GM23248 (cell line): ENCODE data around the gene LGALS3. TPM values are rescaled to one million over a fixed set of nuclear protein-coding genes. Genes with fewer than 3 reads are reported as not detected.

Experiments
- DNase-seq: peaks from one replicate; pipeline ENCODE4 v3.0.0-alpha.2; 2015
- H2AFZ ChIP-seq: fragments of 200-600 bp; sonication (generic); 2 replicates; pipeline ENCODE4 v1.6.1; 2016; ENCODE audit warnings: antibody characterized with exemption
- H3F3A ChIP-seq: fragments of 200-600 bp; sonication (generic); 2 replicates; pipeline ENCODE4 v1.6.1; 2016; ENCODE audit warnings: mild to moderate bottlenecking, antibody characterized with exemption, mixed run types; ENCODE audit not compliant: insufficient read depth
- H3K27ac ChIP-seq: fragments of 200-600 bp; sonication (generic); 2 replicates; pipeline ENCODE4 v1.5.1; 2016; ENCODE audit warnings: mild to moderate bottlenecking
- H3K27me3 ChIP-seq: fragments of 200-600 bp; sonication (generic); replicated peaks from 2 replicates; pipeline ENCODE4 v1.6.1; 2016; ENCODE audit warnings: mild to moderate bottlenecking; ENCODE audit not compliant: insufficient read depth
- H3K36me3 ChIP-seq: fragments of 200-600 bp; sonication (generic); 2 replicates; pipeline ENCODE4 v1.6.1; 2016; ENCODE audit warnings: low read depth, mild to moderate bottlenecking
- H3K4me1 ChIP-seq: fragments of 200-600 bp; sonication (generic); 2 replicates; pipeline ENCODE4 v1.6.1; 2016; ENCODE audit warnings: mild to moderate bottlenecking; ENCODE audit not compliant: insufficient read depth
- H3K4me2 ChIP-seq: fragments of 200-600 bp; sonication (generic); one replicate; pipeline ENCODE4 v1.6.1; 2016; ENCODE audit warnings: mild to moderate bottlenecking; ENCODE audit not compliant: unreplicated experiment
- H3K4me3 ChIP-seq: fragments of 200-600 bp; sonication (generic); 2 replicates; pipeline ENCODE4 v1.5.1; 2016; ENCODE audit warnings: mild to moderate bottlenecking
- H3K79me2 ChIP-seq: fragments of 200-600 bp; sonication (generic); 2 replicates; pipeline ENCODE4 v1.6.1; 2016; ENCODE audit warnings: mild to moderate bottlenecking; ENCODE audit not compliant: insufficient read depth
- H3K9ac ChIP-seq: fragments of 200-600 bp; sonication (generic); 2 replicates; pipeline ENCODE4 v1.6.1; 2016; ENCODE audit warnings: mild to moderate bottlenecking
- H3K9me2 ChIP-seq: fragments of 200-600 bp; sonication (generic); 2 replicates; pipeline ENCODE4 v1.6.1; 2016; ENCODE audit warnings: mixed run types, mild to moderate bottlenecking, moderate library complexity; ENCODE audit not compliant: insufficient read depth
- H3K9me3 ChIP-seq: fragments of 200-600 bp; sonication (generic); one replicate; pipeline ENCODE4 v1.6.1; 2017; ENCODE audit warnings: low read depth
- H4K20me1 ChIP-seq: fragments of 200-600 bp; sonication (generic); 2 replicates; pipeline ENCODE4 v1.6.0; 2016; ENCODE audit not compliant: insufficient read depth
- EZH2 ChIP-seq: fragments of 200-600 bp; sonication (generic); IDR thresholded peaks from 2 replicates; pipeline ENCODE4 v1.6.1; 2018; ENCODE audit warnings: antibody characterized with exemption, mild to moderate bottlenecking; ENCODE audit not compliant: insufficient read depth, poor library complexity, severe bottlenecking
- EZH2phosphoT487 ChIP-seq: fragments of 200-600 bp; sonication (generic); IDR thresholded peaks from 2 replicates; pipeline ENCODE4 v1.6.1; 2018; ENCODE audit warnings: antibody characterized with exemption, moderate library complexity, mild to moderate bottlenecking, low read depth; ENCODE audit not compliant: insufficient read depth
- WGBS, 2 experiments: methylation state at CpG; one replicate each; pipeline ENCODE4 v1.1.6; 2015 to 2017; ENCODE audit warnings: low lambda C conversion rate in 2 of 2, low coverage in 1 of 2; ENCODE audit errors: missing lambda C conversion rate in 2 of 2; 5-methylcytosine and 5-hydroxymethylcytosine counted together
- in situ Hi-C: fragments of 300-500 bp; cut with MboI; formaldehyde crosslinking; loops from 2 replicates; pipeline ENCODE4 v1.15.0; 2020
- polyA plus RNA-seq: library from polyadenylated mRNA; unstranded; fragments of >200 nt; fragmentation: Nextera tagmentation; extraction: Ambion mirVana; gene quantifications from 2 replicates; pipeline ENCODE4 v1.2.1, GENCODE V29; 2016
- total RNA-seq: library from RNA; depleted of rRNA; stranded (reverse); fragments of >200 nt; shearing (Covaris generic); gene quantifications from 2 replicates; pipeline ENCODE4 v1.2.3, GENCODE V29; 2014

The LGALS3 gene
- total and polyA plus RNA-seq, 2 experiments from 2014 or later: 363 to 541 TPM

- Histone ChIP-seq H3K27me3 (no peaks in the 10 kb centered on the region), H3K9me2 (no peaks in the 10 kb centered on the region), H3K79me2 (peaks cover 49% of the 10 kb centered on the region), H3F3A (peaks cover 65% of the 10 kb centered on the region), H3K27ac (peak overlapping the region; percentile 89), H2AFZ (peak overlapping the region; percentile 37; the same call in 1 of the 2 replicates), H3K4me3 (peak overlapping the region; percentile 95), H3K36me3 (peaks cover 10% of the 10 kb centered on the region; the same call in 1 of the 2 replicates), H3K4me2 (peak overlapping the region; percentile 85), H4K20me1 (no peaks in the 10 kb centered on the region; the same call in 1 of the 2 replicates), H3K9me3 (no peaks in the 10 kb centered on the region), H3K4me1 (peaks cover 49% of the 10 kb centered on the region), H3K9ac (peak overlapping the region; percentile 99)
- TF ChIP-seq EZH2 (no peak), EZH2phosphoT487 (no peak)
- WGBS, 2 experiments: 1% methylated on average over 30 to 53 of the region's 53 CpGs
- peak; percentile 93 for DNase-seq
- in situ Hi-C loops: no loop called here
These were observed 560 bp downstream of the LGALS3 start for GRCh38 chr14:55129428-55130195.

- DNase-seq: peak; percentile 75
- H2AFZ ChIP-seq: peak overlapping the region; percentile 37; the same call in 1 of the 2 replicates
- H3K9me2 ChIP-seq: no peaks in the 10 kb centered on the region
- peak overlapping the region; percentile 89 for H3K27ac ChIP-seq
- H3F3A ChIP-seq: peaks cover 67% of the 10 kb centered on the region
- H3K27me3 ChIP-seq: no peaks in the 10 kb centered on the region
- H3K36me3 ChIP-seq: peaks cover 10% of the 10 kb centered on the region; the same call in 1 of the 2 replicates
- H3K4me1 ChIP-seq: peaks cover 49% of the 10 kb centered on the region
- TF ChIP-seq EZH2 (no peak), EZH2phosphoT487 (no peak)
- peaks cover 54% of the 10 kb centered on the region for H3K79me2 ChIP-seq
- H3K9ac ChIP-seq: peak overlapping the region; percentile 99
- in situ Hi-C loops: no loop called here
- peak overlapping the region; percentile 95 for H3K4me3 ChIP-seq
- peak overlapping the region; percentile 85 for H3K4me2 ChIP-seq
- 1 to 2% methylated on average over 10 of the region's 10 CpGs for WGBS, 2 experiments
- no peaks in the 10 kb centered on the region; the same call in 1 of the 2 replicates for H4K20me1 ChIP-seq
- no peaks in the 10 kb centered on the region for H3K9me3 ChIP-seq
These were observed 1.1 kb downstream of the LGALS3 start for GRCh38 chr14:55130196-55130550.

- H3K36me3 ChIP-seq: peaks cover 10% of the 10 kb centered on the region; the same call in 1 of the 2 replicates
- no peaks in the 10 kb centered on the region for H3K27me3 ChIP-seq
- peaks cover 68% of the 10 kb centered on the region for H3K79me2 ChIP-seq
- no peaks in the 10 kb centered on the region for H3K9me2 ChIP-seq
- no peak for TF ChIP-seq EZH2phosphoT487
- TF ChIP-seq EZH2: no peak
- H3K27ac ChIP-seq: peak overlapping the region; percentile 89
- H3K9ac ChIP-seq: peak overlapping the region; percentile 99
- peaks cover 70% of the 10 kb centered on the region for H3F3A ChIP-seq
- no peaks in the 10 kb centered on the region for H3K9me3 ChIP-seq
- in situ Hi-C loops: no loop called here
- no peaks in the 10 kb centered on the region; the same call in 1 of the 2 replicates for H4K20me1 ChIP-seq
- H3K4me3 ChIP-seq: peak overlapping the region; percentile 95
- WGBS, 2 experiments: 7 to 9% methylated on average over 7 of the region's 7 CpGs
- peak overlapping the region; percentile 85 for H3K4me2 ChIP-seq
- peaks cover 49% of the 10 kb centered on the region for H3K4me1 ChIP-seq
- peak; percentile 74 for DNase-seq
- H2AFZ ChIP-seq: no peak overlapping the region
These were observed 2.5 kb downstream of the LGALS3 start for GRCh38 chr14:55131370-55132137.

GRCh38 chr14:55133416-55133815 lies 4.4 kb downstream of the LGALS3 start:
- no peaks in the 10 kb centered on the region for H3K9me2 ChIP-seq
- no peaks in the 10 kb centered on the region; the same call in 1 of the 2 replicates for H4K20me1 ChIP-seq
- peaks cover 56% of the 10 kb centered on the region for H3K4me1 ChIP-seq
- H3K79me2 ChIP-seq: peaks cover 87% of the 10 kb centered on the region
- TF ChIP-seq EZH2phosphoT487: no peak
- TF ChIP-seq EZH2: no peak
- H3K4me2 ChIP-seq: peak overlapping the region; percentile 85
- peak overlapping the region; percentile 25; the same call in 1 of the 2 replicates for H3K9ac ChIP-seq
- peaks cover 13% of the 10 kb centered on the region for H3K36me3 ChIP-seq
- in situ Hi-C loops: no loop called here
- peak overlapping the region; percentile 95 for H3K4me3 ChIP-seq
- H3K27ac ChIP-seq: peak overlapping the region; percentile 89
- H3F3A ChIP-seq: peaks cover 67% of the 10 kb centered on the region
- WGBS, 2 experiments: 31 to 35% methylated on average over 4 of the region's 4 CpGs
- peak; percentile 73 for DNase-seq
- H3K27me3 ChIP-seq: no peaks in the 10 kb centered on the region
- no peak overlapping the region for H2AFZ ChIP-seq
- H3K9me3 ChIP-seq: no peaks in the 10 kb centered on the region
